GM23338 (cell line): ENCODE results near the gene TMEM163. TPM values are rescaled to one million over a fixed set of nuclear protein-coding genes. Genes with fewer than 3 reads are reported as not detected.

Experiments used
- ATAC-seq: fragments of 200-7000 bp; cut with Tn5 transposase; 3 replicates; pipeline ENCODE4 v1.9.1; 2020
- DNase-seq: peaks from one replicate; pipeline ENCODE4 v3.0.0-alpha.2; 2015; ENCODE audit warnings: low spot score
- H2AFZ ChIP-seq: fragments of 200-600 bp; sonication (generic); 2 replicates; pipeline ENCODE4 v1.8.0; 2016; ENCODE audit warnings: antibody characterized with exemption, mild to moderate bottlenecking, moderate library complexity
- H3F3A ChIP-seq: fragments of 200-600 bp; sonication (generic); replicated peaks from 2 replicates; pipeline ENCODE4 v1.8.0; 2017; ENCODE audit warnings: antibody characterized with exemption, mixed run types, low read depth
- H3K27ac ChIP-seq: fragments of 200-600 bp; sonication (generic); 2 replicates; pipeline ENCODE4 v1.6.1; 2016; ENCODE audit warnings: low read depth
- H3K27me3 ChIP-seq: fragments of 200-600 bp; sonication (generic); 2 replicates; pipeline ENCODE4 v1.8.0; 2016; ENCODE audit warnings: mild to moderate bottlenecking, mixed run types, moderate library complexity; ENCODE audit not compliant: insufficient read depth
- H3K36me3 ChIP-seq: fragments of 200-600 bp; sonication (generic); 2 replicates; pipeline ENCODE4 v1.8.0; 2016; ENCODE audit warnings: mild to moderate bottlenecking; ENCODE audit not compliant: insufficient read depth
- H3K4me1 ChIP-seq: fragments of 200-600 bp; sonication (generic); 2 replicates; pipeline ENCODE4 v1.8.0; 2016; ENCODE audit warnings: mild to moderate bottlenecking, moderate library complexity; ENCODE audit not compliant: insufficient read depth
- H3K4me2 ChIP-seq: fragments of 200-600 bp; sonication (generic); 2 replicates; pipeline ENCODE4 v1.7.1; 2017; ENCODE audit warnings: mixed run types
- H3K4me3 ChIP-seq: fragments of 200-600 bp; sonication (generic); 2 replicates; pipeline ENCODE4 v1.6.1; 2016; ENCODE audit warnings: mixed run types
- H3K79me2 ChIP-seq: fragments of 200-600 bp; sonication (generic); replicated peaks from 2 replicates; pipeline ENCODE4 v1.8.0; 2017; ENCODE audit warnings: mild to moderate bottlenecking; ENCODE audit not compliant: insufficient read depth
- H3K9me2 ChIP-seq: fragments of 200-600 bp; sonication (generic); 2 replicates; pipeline ENCODE4 v1.8.0; 2017; ENCODE audit not compliant: insufficient read depth
- H4K20me1 ChIP-seq: fragments of 200-600 bp; sonication (generic); replicated peaks from 2 replicates; pipeline ENCODE4 v1.8.0; 2017; ENCODE audit warnings: mild to moderate bottlenecking; ENCODE audit not compliant: insufficient read depth
- H3K27ac Mint-ChIP-seq: 2 replicates; pipeline ENCODE4 v1.8.0; 2020; ENCODE audit warnings: inconsistent platforms, mild to moderate bottlenecking, moderate library complexity, mixed read lengths
- H3K27me3 Mint-ChIP-seq: 3 replicates; pipeline ENCODE4 v1.8.0; 2022; ENCODE audit warnings: low read depth, mild to moderate bottlenecking, moderate library complexity, mixed read lengths, inconsistent platforms; ENCODE audit not compliant: insufficient read depth, poor library complexity
- H3K36me3 Mint-ChIP-seq: 3 replicates; pipeline ENCODE4 v1.8.0; 2021; ENCODE audit warnings: low read depth, mild to moderate bottlenecking, inconsistent platforms, moderate library complexity, mixed read lengths
- H3K4me1 Mint-ChIP-seq: 3 replicates; pipeline ENCODE4 v1.8.0; 2020; ENCODE audit warnings: mild to moderate bottlenecking, inconsistent platforms, mixed read lengths
- H3K4me3 Mint-ChIP-seq: 3 replicates; pipeline ENCODE4 v1.8.0; 2021; ENCODE audit warnings: moderate library complexity, mild to moderate bottlenecking, inconsistent platforms, mixed read lengths
- H3K9me3 Mint-ChIP-seq: 3 replicates; pipeline ENCODE4 v1.8.0; 2020; ENCODE audit warnings: moderate library complexity, mild to moderate bottlenecking, inconsistent platforms, mixed read lengths
- CREB1 ChIP-seq: fragments of 250-450 bp; sonication (Bioruptor Pico); IDR thresholded peaks from 2 replicates; pipeline ENCODE4 v1.5.0; 2020; ENCODE audit warnings: low read depth, mild to moderate bottlenecking, moderate library complexity
- ETS1 ChIP-seq: IDR thresholded peaks from 2 replicates; pipeline ENCODE4 v1.6.1; 2016; ENCODE audit warnings: antibody characterized with exemption
- EZH2 ChIP-seq: fragments of 200-600 bp; sonication (generic); IDR thresholded peaks from one replicate; pipeline ENCODE4 v1.8.0; 2017; ENCODE audit warnings: antibody characterized with exemption, mild to moderate bottlenecking, low read depth; ENCODE audit not compliant: unreplicated experiment
- EZH2phosphoT487 ChIP-seq: fragments of 200-600 bp; sonication (generic); IDR thresholded peaks from one replicate; pipeline ENCODE4 v1.8.1; 2018; ENCODE audit warnings: antibody characterized with exemption; ENCODE audit not compliant: unreplicated experiment
- JUNB ChIP-seq: IDR thresholded peaks from one replicate; pipeline ENCODE4 v1.6.1; 2016; ENCODE audit warnings: antibody characterized with exemption; ENCODE audit not compliant: unreplicated experiment
- NANOG ChIP-seq: IDR thresholded peaks from 2 replicates; pipeline ENCODE4 v1.6.1; 2016; ENCODE audit warnings: antibody characterized with exemption, borderline replicate concordance
- POLR2AphosphoS5 ChIP-seq: IDR thresholded peaks from 2 replicates; pipeline ENCODE4 v1.6.1; 2016; ENCODE audit warnings: antibody characterized with exemption, low read depth
- REST ChIP-seq: IDR thresholded peaks from one replicate; pipeline ENCODE4 v1.6.1; 2018; ENCODE audit warnings: antibody characterized with exemption; ENCODE audit not compliant: unreplicated experiment
- STAT1 ChIP-seq: IDR thresholded peaks from one replicate; pipeline ENCODE4 v1.6.1; 2016; ENCODE audit warnings: antibody characterized with exemption; ENCODE audit not compliant: unreplicated experiment
- ZNF114 ChIP-seq: fragments of 250-450 bp; sonication (Bioruptor Pico); IDR thresholded peaks from 2 replicates; pipeline ENCODE4 v1.5.0; 2020; ENCODE audit warnings: mild to moderate bottlenecking, moderate library complexity
- ZNF331 ChIP-seq: fragments of 250-450 bp; sonication (Bioruptor Pico); IDR thresholded peaks from 2 replicates; pipeline ENCODE4 v1.5.0; 2020; ENCODE audit warnings: low read depth, mild to moderate bottlenecking, moderate library complexity
- polyA plus RNA-seq: library from polyadenylated mRNA; unstranded; fragments of >200 nt; fragmentation: Nextera tagmentation; extraction: Ambion mirVana; gene quantifications from 2 replicates; pipeline ENCODE4 v1.2.1, GENCODE V29; 2016
- total RNA-seq: library from RNA; depleted of rRNA; stranded (reverse); fragments of >200 nt; shearing (Covaris generic); gene quantifications from 2 replicates; pipeline ENCODE4 v1.2.3, GENCODE V29; 2014
- TF ChIP-seq, protein P1 (sequence below), 2 experiments: fragments of 200-600 bp in 1 of 2; sonication (generic) in 1 of 2; conservative IDR thresholded peaks; 2 replicates each; pipeline versions ENCODE4 v1.5.1 to v1.6.1; 2016 to 2017; ENCODE audit warnings: antibody characterized with exemption in 2 of 2, low read depth in 2 of 2, mild to moderate bottlenecking in 2 of 2, moderate library complexity in 1 of 2

The TMEM163 gene
- total and polyA plus RNA-seq, 2 experiments from 2014 or later = 1.1 to 1.8 TPM

- no peak for DNase-seq
- Histone ChIP-seq H3K36me3 (no peaks in the 10 kb centered on the region), H2AFZ (no peak overlapping the region), H3K4me2 (no peak overlapping the region), H3F3A (no peaks in the 10 kb centered on the region), H3K79me2 (no peaks in the 10 kb centered on the region), H3K9me2 (no peaks in the 10 kb centered on the region), H3K27ac (no peak overlapping the region), H3K27me3 (no peaks in the 10 kb centered on the region), H3K4me1 (0 out of 2 replicates have a peak, but pooled peaks cover 2% of the 10 kb centered on the region), H4K20me1 (no peaks in the 10 kb centered on the region), H3K4me3 (no peak overlapping the region)
- no peak for ATAC-seq
- TF ChIP-seq ZNF331 (no peak), STAT1 (no peak), JUNB (no peak), ZNF114 (CRISPR knock-in tag) (no peak)
- no peak overlapping the region for H3K27ac Mint-ChIP-seq
- H3K4me1 Mint-ChIP-seq = peaks cover 9% of the 10 kb centered on the region
- no peak overlapping the region for H3K4me3 Mint-ChIP-seq
- no peaks in the 10 kb centered on the region for H3K9me3 Mint-ChIP-seq
- H3K36me3 Mint-ChIP-seq = no peaks in the 10 kb centered on the region
- peaks cover 9% of the 10 kb centered on the region for H3K27me3 Mint-ChIP-seq
These were observed 50.0 kb downstream of the TMEM163 start for GRCh38 chr2:134668821-134669220.

DNA sequence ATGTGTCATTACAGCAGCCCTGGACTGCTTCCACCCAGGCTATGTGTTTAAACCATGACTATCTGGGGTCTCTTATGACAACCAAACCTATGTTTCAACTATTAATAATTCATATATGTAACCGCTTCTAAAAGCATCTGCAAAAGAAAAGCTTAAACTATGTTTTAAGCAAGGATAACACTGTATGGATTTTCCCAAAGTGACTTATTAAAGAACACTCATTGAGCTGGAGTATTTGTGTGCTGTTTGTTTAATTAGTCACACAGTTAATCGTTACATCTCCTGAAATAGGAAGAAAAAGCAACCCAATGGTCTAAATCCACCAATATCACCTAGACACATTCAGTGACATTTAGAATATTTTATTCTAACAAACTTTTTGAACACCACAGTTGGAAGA is 51.3 kb downstream of the TMEM163 start:
- H4K20me1 ChIP-seq = no peaks in the 10 kb centered on the region
- Mint-ChIP-seq H3K36me3 (no peaks in the 10 kb centered on the region), H3K27ac (no peak overlapping the region), H3K4me3 (no peak overlapping the region), H3K27me3 (peaks cover 9% of the 10 kb centered on the region), H3K9me3 (no peaks in the 10 kb centered on the region), H3K4me1 (peaks cover 9% of the 10 kb centered on the region)
- H3K27ac ChIP-seq = no peak overlapping the region
- no peak overlapping the region for H2AFZ ChIP-seq
- no peaks in the 10 kb centered on the region for H3F3A ChIP-seq
- no peaks in the 10 kb centered on the region for H3K27me3 ChIP-seq
- H3K4me1 ChIP-seq = 0 out of 2 replicates have a peak, but pooled peaks cover 2% of the 10 kb centered on the region
- no peaks in the 10 kb centered on the region for H3K79me2 ChIP-seq
- no peak overlapping the region for H3K4me3 ChIP-seq
- TF ChIP-seq ZNF114 (CRISPR knock-in tag) = no peak
- no peak for TF ChIP-seq STAT1
- no peak for TF ChIP-seq POLR2AphosphoS5
- TF ChIP-seq EZH2 = no peak
- TF ChIP-seq EZH2phosphoT487 = no peak
- no peak for TF ChIP-seq REST
- TF ChIP-seq, protein P1, sequence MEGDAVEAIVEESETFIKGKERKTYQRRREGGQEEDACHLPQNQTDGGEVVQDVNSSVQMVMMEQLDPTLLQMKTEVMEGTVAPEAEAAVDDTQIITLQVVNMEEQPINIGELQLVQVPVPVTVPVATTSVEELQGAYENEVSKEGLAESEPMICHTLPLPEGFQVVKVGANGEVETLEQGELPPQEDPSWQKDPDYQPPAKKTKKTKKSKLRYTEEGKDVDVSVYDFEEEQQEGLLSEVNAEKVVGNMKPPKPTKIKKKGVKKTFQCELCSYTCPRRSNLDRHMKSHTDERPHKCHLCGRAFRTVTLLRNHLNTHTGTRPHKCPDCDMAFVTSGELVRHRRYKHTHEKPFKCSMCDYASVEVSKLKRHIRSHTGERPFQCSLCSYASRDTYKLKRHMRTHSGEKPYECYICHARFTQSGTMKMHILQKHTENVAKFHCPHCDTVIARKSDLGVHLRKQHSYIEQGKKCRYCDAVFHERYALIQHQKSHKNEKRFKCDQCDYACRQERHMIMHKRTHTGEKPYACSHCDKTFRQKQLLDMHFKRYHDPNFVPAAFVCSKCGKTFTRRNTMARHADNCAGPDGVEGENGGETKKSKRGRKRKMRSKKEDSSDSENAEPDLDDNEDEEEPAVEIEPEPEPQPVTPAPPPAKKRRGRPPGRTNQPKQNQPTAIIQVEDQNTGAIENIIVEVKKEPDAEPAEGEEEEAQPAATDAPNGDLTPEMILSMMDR (conservative IDR thresholded peaks at IDR 0.05; ENCODE audit: low read depth in 2 of 2) = no peak
- TF ChIP-seq ETS1 = no peak
- TF ChIP-seq JUNB = no peak
- no peak for TF ChIP-seq ZNF331
- TF ChIP-seq CREB1 = no peak
- TF ChIP-seq NANOG = no peak
- H3K4me2 ChIP-seq = no peak overlapping the region
- DNase-seq (no peak), ATAC-seq (no peak)
- no peaks in the 10 kb centered on the region for H3K36me3 ChIP-seq
- no peaks in the 10 kb centered on the region for H3K9me2 ChIP-seq
